Activated T-helper 9 cell treated with anti-CD3 and anti-CD28 coated beads, Interleukin-2, amount 50 U/mL, for 16 hours (primary cell): ENCODE measurements around the gene PDZD2.

ENCODE experiments used
- DNase-seq: peaks from one replicate; pipeline ENCODE4 v3.0.0-alpha.2; 2020; ENCODE audit warnings: low read depth

PDZD2 gene

DNA sequence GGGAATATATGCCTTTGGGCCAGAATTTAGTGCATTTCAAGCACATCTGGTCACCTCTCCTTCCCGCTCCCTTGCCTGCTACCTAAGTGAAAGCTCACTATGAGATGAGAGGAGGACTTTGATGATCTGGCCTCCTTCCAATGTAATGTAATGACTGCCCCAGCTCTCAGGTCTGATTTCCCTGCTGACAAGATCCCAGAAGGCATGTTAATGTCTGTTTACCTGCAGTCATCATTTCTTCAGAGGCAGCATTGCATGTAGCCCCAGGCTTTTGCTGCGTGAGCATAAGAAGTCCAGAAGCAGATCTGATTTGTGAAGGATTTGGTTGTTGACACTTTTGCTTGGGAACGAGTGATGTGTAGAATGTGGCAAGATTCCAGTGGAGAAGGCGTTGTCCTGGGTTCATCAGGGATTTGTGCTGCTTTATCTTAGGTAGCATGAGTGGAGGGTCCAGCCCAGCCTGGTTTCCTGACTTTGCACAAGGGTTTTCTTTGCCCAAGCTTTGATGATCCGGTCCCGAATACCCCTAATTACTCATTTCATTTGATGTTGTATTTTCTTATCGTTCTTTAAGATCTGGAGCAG, 342.5 kb downstream of the PDZD2 start:
- no peak for DNase-seq

GRCh38 chr5:31982027-31982426, 343.1 kb downstream of the PDZD2 start:
- no peak for DNase-seq

GRCh38 chr5:31982621-31983020, 343.7 kb downstream of the PDZD2 start:
- no peak for DNase-seq

- DNase-seq: no peak
Observed at GRCh38 chr5:31983851-31984250, 344.9 kb downstream of the PDZD2 start.

DNA sequence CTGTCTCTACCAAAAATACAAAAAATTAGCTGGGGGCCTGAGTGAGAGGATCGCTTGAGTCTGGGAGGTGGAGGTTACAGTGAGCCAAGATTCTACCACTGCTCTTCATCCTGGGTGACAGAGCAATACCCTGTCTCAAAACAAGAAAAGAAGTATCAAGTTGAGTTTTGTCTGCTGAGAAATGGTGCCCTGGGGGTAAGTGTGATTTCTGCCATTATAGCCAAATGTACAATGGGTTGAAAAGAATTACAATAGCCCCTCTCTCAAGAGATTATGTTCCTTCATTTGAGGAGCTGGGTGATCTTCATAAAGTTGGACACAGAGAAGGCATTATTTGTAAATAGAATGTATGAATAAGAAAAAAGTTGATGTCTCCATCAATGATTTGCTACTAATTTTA, 345.8 kb downstream of the PDZD2 start:
- DNase-seq: no peak

- DNase-seq: no peak
Observed at GRCh38 chr5:31986101-31986500, 347.2 kb downstream of the PDZD2 start.

DNA sequence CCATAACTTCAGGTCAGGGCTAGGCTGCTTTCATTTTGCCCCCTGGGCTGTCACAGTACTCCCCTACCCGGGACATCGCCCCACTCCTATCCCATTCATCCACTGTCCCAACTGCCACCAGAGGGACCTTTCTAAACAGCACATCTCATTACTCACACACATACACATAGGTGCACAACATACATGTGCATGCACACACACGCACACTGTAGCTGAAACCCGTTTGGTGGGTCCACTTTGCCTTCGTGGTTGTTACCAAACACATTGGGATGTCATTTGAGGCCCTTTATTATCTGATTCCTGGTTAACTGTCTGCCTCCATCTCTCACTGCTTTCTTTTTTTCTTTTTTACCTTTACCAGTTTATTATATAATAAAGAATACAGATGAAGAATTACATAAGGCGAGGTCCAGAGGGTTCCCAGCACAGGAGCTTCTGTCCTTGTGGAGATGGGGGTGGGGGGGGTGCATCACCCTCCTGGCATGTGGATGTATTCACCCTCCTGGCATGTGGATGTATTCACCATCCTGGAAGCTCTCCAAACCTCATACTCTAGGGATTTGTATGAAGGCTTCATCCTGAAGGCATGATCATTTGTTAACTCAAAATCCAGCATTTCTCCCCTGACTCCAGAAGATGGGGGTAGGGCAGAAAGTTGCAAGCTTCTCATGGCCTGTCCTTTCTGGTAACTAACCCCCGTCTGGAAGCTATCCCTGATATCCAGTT, 349.2 kb downstream of the PDZD2 start:
- DNase-seq: no peak

DNA sequence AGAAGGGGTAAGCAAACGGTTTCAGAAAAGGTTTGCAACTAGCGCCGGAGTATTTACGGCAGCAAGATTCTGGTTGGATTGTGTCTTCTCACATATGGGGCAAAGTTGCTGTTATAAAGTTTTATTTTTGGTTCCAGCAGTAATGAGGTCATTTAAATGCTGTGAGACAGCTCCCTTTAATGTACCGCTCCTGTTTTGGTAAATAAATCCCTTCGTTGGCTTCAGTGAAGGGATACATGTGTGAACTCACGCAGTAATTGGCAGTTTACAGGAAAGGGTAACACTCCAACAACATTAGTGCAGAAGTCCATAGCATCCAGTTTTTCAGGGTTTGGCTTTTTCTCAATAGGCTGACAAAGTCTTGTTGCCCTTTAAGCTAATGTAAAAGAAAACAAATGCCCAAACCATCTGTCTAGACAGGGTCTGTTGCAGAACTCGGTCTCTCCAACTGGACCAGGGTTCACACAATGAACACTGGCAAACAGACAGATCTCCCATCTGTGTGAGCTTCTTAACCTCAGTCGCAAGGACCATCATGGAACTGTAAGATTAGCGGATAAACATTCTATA, 351.2 kb downstream of the PDZD2 start:
- no peak for DNase-seq

GRCh38 chr5:31990701-31991110, 351.8 kb downstream of the PDZD2 start:
- DNase-seq: no peak

- no peak for DNase-seq
Observed at GRCh38 chr5:31992377-31992776, 353.4 kb downstream of the PDZD2 start.

DNA sequence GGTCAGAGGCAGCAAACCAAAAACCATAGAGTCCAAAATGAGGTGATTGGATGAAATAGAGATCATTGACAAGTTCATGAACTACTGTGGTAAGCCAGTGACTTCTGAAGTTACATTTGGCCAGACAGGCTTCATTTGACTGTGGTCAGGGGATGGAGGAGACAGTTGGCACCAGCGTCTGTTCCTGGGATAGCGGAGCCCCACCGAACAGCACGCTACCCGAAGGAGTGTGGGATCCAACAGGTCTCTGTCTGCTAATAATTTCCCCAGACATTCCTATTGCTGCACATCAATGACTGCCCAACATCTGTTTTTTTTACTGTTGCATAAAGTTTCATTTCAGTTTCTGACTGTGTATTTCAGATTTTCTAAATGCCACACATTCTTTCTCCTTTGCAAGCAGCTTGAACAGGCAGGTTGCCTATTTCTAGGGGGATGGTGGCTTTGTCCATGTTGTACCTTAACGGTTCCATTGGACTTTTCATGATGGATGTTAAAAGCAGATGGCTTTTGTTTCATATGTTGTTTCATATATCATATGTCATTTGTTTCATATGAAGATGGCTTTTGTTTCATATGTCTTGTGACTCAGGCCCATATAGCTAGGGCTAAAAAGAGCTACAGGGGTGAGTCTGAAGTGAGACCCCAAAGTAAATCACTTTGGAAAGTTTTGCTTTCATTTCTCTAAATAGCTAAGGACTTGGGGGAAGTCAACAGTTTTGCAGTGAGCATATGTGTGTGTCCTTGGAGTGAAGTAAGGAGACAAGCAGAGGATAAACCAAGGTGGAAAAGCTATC, 354.4 kb downstream of the PDZD2 start:
- DNase-seq: no peak

DNA sequence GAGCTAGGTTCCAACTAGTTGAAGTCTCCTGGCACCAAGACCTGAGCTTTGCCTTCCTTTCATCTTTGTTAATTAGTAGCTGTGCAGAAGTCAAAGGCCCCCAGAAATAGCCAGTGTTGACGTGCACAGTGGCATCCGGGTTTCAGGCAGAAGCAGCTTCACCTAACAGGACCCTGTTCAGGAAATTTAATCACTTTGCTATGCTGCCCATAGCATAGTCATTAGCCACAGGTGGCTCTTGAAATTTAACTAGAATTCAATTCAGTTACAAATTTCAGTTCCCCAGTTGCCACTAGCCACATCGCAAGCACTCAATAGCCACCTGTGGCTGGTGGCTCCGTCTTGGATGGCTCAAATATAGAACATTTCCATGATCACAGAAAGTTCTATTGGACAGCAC, 356.1 kb downstream of the PDZD2 start:
- no peak for DNase-seq

DNA sequence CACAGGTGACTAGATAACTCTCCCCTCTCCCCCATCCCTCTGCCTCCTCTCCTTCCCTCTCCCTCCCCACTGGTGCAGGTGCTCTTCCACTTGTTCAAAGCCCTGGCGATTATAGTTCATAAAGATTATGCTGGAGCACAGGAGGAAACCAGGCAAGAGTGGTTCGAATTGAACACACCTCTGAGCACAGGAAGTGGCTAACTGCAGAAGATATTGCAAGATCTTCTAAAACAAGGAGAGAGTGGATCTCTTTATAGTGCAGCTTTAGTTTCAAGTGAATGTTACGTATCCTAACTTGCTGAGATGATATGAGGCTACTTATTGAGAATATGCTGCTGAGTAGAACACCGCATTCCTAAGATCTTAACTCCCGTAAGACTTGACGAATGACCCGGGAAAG, 356.8 kb downstream of the PDZD2 start:
- no peak for DNase-seq

DNA sequence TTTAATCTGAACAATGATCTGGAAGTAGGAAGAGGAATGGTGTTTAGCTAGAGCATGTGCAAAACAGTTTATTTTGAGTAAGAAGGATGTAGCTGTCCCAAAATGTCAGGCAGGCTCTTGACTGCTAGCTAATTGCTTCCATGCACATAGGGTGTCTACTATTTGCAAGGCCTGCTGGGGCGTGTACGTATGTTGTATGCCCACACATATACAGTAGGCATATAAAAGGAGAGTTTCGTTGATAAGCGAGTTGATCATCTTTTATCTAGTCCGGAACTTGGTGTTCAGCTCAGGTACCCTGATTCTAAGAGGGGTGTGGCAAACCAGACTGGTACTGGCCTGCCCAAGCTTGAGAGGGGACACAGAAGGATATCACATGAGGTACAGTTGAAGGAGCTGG, 358.0 kb downstream of the PDZD2 start:
- no peak for DNase-seq

DNA sequence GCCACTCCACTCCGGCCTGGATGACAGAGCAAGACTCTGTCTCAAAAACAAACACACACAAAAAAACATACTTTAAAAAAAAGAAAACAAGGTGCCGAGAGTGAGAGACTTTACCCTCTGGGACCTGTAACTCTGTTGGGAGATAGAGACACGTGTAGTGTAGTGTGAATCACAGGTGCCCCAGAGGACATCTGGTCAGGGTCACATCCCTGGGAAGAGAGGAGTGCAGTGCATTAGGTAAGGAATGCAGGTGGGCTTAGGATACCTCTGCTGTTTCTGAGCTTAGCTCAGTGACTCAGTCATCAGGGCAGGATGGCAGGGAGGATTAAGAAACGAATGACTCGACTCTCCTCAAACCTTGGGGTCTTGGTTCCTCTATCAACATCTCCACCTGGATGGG, 360.5 kb downstream of the PDZD2 start:
- DNase-seq: no peak

DNA sequence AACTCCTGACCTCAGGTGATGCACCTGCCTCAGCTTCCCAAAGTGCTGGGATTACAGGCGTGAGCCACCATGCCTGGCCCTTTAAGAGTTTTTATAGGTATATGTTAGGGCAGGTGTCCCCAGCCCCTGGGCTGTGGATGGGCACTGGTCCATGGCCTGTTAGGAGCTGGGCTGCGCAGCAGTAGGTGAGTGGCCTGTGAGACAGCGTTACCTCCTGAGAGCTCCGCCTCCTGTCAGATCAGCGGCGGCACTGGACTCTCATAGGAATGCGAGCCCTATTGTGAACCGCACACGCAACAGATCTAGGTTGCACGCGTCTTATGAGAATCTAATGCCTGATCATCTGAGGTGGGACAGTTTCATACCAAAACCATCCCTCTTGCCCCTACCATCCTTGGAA, 361.8 kb downstream of the PDZD2 start:
- no peak for DNase-seq

GRCh38 chr5:32001284-32001683, 362.4 kb downstream of the PDZD2 start:
- DNase-seq: no peak

DNA sequence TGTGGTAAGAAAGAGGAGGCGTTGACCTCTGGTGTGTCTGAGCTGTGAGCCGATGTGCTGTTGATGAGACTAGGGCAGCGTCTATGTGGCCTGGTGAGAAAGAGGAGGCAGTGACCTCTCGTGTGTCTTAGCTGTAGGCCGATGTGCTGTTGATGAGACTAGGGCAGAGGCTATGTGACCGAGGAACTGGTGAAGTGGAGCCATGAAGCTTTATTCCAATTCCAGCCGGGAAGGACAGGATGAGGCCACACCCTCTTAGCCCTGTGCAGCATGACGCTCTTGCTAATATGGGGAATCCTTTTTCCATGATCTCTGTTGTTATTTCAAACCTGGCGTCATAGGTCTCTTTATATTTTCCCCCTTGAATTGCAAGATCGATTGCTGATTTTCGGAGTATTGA, 362.8 kb downstream of the PDZD2 start:
- DNase-seq: no peak

DNA sequence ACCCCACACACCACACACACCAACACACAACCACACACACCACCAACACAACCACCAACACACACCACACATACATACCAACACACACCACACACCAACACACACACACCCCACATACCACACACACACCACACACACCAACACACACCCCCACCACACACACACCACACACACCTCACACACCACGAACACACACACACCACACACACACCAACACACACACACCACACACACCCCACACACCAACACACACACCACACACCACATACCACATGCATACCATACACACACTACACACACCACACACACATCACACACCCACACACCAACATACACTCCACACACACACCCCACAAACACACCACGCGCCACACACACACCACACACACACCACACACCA, 363.8 kb downstream of the PDZD2 start:
- DNase-seq: no peak

DNA sequence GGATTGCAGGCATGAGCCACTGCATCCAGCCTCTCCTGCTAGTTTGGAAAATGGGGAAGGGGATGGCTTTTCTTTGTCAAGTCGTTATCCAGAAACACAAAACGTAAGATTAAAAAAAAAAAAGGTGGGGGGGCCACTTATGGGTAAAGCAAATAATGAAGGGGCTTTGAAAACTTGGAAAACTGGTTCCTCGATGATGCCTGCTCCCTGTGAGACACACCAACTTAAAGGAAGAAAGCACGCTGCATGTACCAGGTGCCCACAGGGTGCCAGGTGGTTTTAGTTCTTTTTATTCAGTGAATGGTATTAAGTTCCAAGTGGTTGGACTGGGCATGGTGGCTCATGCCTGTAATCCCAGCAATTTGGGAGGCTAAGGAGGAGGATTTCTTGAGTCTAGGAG, 365.1 kb downstream of the PDZD2 start:
- DNase-seq: no peak

DNA sequence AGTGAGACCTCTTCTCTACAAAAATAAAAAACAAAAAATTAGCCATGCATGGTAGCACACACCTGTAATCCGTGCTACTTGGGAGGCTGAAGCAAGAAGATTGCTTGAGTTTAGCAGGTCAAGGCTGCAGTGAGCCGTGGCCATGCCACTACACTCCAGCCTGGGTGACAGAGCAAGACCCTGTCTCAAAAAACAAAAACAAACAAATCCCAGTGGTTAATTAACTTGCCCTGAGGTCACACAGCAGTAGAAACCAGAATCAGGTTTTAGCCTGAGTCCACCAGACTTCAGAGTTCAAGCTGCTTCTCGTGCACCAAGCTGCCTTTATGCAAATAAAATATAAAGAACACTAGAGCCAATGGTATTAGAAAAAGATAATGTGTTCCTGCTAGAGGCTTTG, 365.5 kb downstream of the PDZD2 start:
- no peak for DNase-seq

- no peak for DNase-seq
Observed at GRCh38 chr5:32008746-32009145, 369.8 kb downstream of the PDZD2 start.

DNA sequence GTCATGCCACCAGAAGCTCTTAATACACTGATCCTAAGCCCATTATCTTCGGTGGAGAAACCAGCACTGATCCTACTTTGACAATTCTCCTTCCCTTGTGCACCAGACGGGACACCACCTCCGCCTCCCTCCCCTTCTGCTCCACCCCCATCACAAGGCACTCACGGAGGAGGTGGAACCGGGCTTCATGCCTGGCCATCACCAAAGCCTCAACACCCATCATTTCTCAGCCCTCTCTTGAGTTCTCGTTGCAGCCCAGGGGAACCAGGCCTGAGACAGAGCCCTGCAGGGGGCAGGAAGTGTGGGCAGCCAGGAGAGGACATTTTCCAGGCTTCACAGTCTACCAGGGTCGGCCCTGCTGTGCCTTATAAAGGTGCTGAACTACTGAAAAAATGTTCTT, 374.7 kb downstream of the PDZD2 start:
- DNase-seq: no peak
